Stromal cell of bone marrow (primary cell): ENCODE data around the gene DCST2.

ENCODE experiments used
- DNase-seq: peaks from one replicate; pipeline ENCODE4 v3.0.0-alpha.2; 2012; ENCODE audit warnings: low read depth

Gene DCST2

GRCh38 chr1:155033524-155033923, at the start of gene DCST2, which contains the start of gene DCST1:
Gene DCST2 (minus strand): TSS chr1:155033781. CDS start chr1:155033701, 80 bp downstream.
Gene DCST1 (plus strand): TSS chr1:155033824. CDS start chr1:155034037, 213 bp downstream.
- DNase-seq, result no peak

- no peak for DNase-seq
Measured at GRCh38 chr1:155083052-155083541, 49.5 kb upstream of the DCST2 start.

- no peak for DNase-seq
Measured at GRCh38 chr1:155082301-155083051, 48.9 kb upstream of the DCST2 start.

- DNase-seq, result no peak
Measured at GRCh38 chr1:155081472-155082300, 48.1 kb upstream of the DCST2 start.

GRCh38 chr1:155080312-155081228, 47.0 kb upstream of the DCST2 start:
- no peak for DNase-seq

- DNase-seq, result no peak
Measured at GRCh38 chr1:155079487-155080311, 46.1 kb upstream of the DCST2 start.

GRCh38 chr1:155079210-155079486, 45.6 kb upstream of the DCST2 start:
- DNase-seq, result no peak

- DNase-seq, result no peak
Measured at GRCh38 chr1:155078469-155079209, 45.1 kb upstream of the DCST2 start, which contains the start of gene EFNA3. Gene EFNA3 (plus strand): TSS chr1:155078837. CDS start chr1:155078942, 105 bp downstream.

GRCh38 chr1:155077758-155078445, 44.3 kb upstream of the DCST2 start:
- DNase-seq, result no peak

- DNase-seq, result no peak
Measured at GRCh38 chr1:155077346-155077745, 43.8 kb upstream of the DCST2 start.

- DNase-seq, result no peak
Measured at GRCh38 chr1:155076371-155076770, 42.8 kb upstream of the DCST2 start.

GRCh38 chr1:155075535-155075934, 42.0 kb upstream of the DCST2 start:
- no peak for DNase-seq

GRCh38 chr1:155073377-155074242, 40.0 kb upstream of the DCST2 start:
- DNase-seq, result no peak

- no peak for DNase-seq
Measured at GRCh38 chr1:155072531-155073289, 39.1 kb upstream of the DCST2 start.

- no peak for DNase-seq
Measured at GRCh38 chr1:155071701-155072100, 38.1 kb upstream of the DCST2 start.

GRCh38 chr1:155070721-155071569, 37.4 kb upstream of the DCST2 start:
- DNase-seq, result peak; percentile 47

- no peak for DNase-seq
Measured at GRCh38 chr1:155070158-155070621, 36.6 kb upstream of the DCST2 start.
